Activated gamma-delta T cell treated with Interleukin-2 at 50 U/mL for 16 hours (primary cell): ENCODE measurements around the gene NBPF6.
"Not testable (repeated sequence)": the region's sequence is repeated elsewhere in the genome, so short reads cannot be mapped to it uniquely, and the experiment has no call there.

ENCODE experiments used
- DNase-seq: peaks from one replicate; pipeline ENCODE4 v3.0.0-alpha.2; 2020

Gene NBPF6

GRCh38 chr1:108450043-108450442, at the start of gene NBPF6:
TSS of gene NBPF6 (plus strand) at chr1:108450343. CDS start at chr1:108450602, 259 bp downstream.
- DNase-seq = not testable (repeated sequence)

- not testable (repeated sequence) for DNase-seq
These were observed 38.9 kb upstream of the NBPF6 start for GRCh38 chr1:108411098-108411833.

GRCh38 chr1:108420129-108420528, 30.0 kb upstream of the NBPF6 start:
- not testable (repeated sequence) for DNase-seq

GRCh38 chr1:108421061-108421916, 28.9 kb upstream of the NBPF6 start:
- not testable (repeated sequence) for DNase-seq

GRCh38 chr1:108426877-108427276, 23.3 kb upstream of the NBPF6 start:
- DNase-seq = not testable (repeated sequence)

- DNase-seq = not testable (repeated sequence)
These were observed 18.1 kb upstream of the NBPF6 start for GRCh38 chr1:108432002-108432401.

- DNase-seq = not testable (repeated sequence)
These were observed 16.7 kb upstream of the NBPF6 start for GRCh38 chr1:108433404-108433803.

GRCh38 chr1:108438536-108438935, 11.6 kb upstream of the NBPF6 start:
- DNase-seq = not testable (repeated sequence)

- not testable (repeated sequence) for DNase-seq
These were observed 4.4 kb downstream of the NBPF6 start for GRCh38 chr1:108454521-108454920.

GRCh38 chr1:108458661-108459060, 8.5 kb downstream of the NBPF6 start:
- DNase-seq = not testable (repeated sequence)

- not testable (repeated sequence) for DNase-seq
These were observed 11.6 kb downstream of the NBPF6 start for GRCh38 chr1:108461758-108462157.

- not testable (repeated sequence) for DNase-seq
These were observed 13.8 kb downstream of the NBPF6 start for GRCh38 chr1:108463962-108464361.

GRCh38 chr1:108466166-108466565, 16.0 kb downstream of the NBPF6 start:
- not testable (repeated sequence) for DNase-seq

- not testable (repeated sequence) for DNase-seq
These were observed 17.0 kb downstream of the NBPF6 start for GRCh38 chr1:108467155-108467554.

GRCh38 chr1:108470750-108471149, 20.6 kb downstream of the NBPF6 start:
- not testable (repeated sequence) for DNase-seq

- DNase-seq = not testable (repeated sequence)
These were observed 24.4 kb downstream of the NBPF6 start for GRCh38 chr1:108474516-108474915.

- DNase-seq = no peak
These were observed 28.4 kb downstream of the NBPF6 start for GRCh38 chr1:108478429-108479015.

GRCh38 chr1:108482708-108483107, 32.6 kb downstream of the NBPF6 start:
- no peak for DNase-seq

GRCh38 chr1:108485990-108486389, 35.8 kb downstream of the NBPF6 start:
- DNase-seq = not testable (repeated sequence)

GRCh38 chr1:108486707-108487106, 36.6 kb downstream of the NBPF6 start:
- not testable (repeated sequence) for DNase-seq

- not testable (repeated sequence) for DNase-seq
These were observed 44.9 kb downstream of the NBPF6 start for GRCh38 chr1:108495008-108495407.

- not testable (repeated sequence) for DNase-seq
These were observed 46.7 kb downstream of the NBPF6 start for GRCh38 chr1:108496856-108497255.

- DNase-seq = no peak
These were observed 52.0 kb downstream of the NBPF6 start for GRCh38 chr1:108502138-108502537.
